GM12874 (cell line): Measurements from ENCODE around the gene GNG5.

Experiments
- CTCF ChIP-seq: IDR thresholded peaks from 2 replicates; pipeline ENCODE4 v1.5.1; 2011; ENCODE audit warnings: low read depth, mild to moderate bottlenecking, control low read depth, low read length, moderate library complexity; ENCODE audit not compliant: insufficient read depth

Gene GNG5

GRCh38 chr1:84462118-84462517 is 44.3 kb downstream of the GNG5 start:
- no peak for TF ChIP-seq CTCF

- TF ChIP-seq CTCF: no peak
Measured at GRCh38 chr1:84452436-84452835, 53.9 kb downstream of the GNG5 start.

GRCh38 chr1:84450910-84451309 is 55.5 kb downstream of the GNG5 start:
- TF ChIP-seq CTCF: no peak
